WI38 (cell line): ENCODE results near the gene SLC22A16.

Source experiments
- H3K4me3 ChIP-seq: 2 replicates; pipeline ENCODE4 v1.5.1; 2011; ENCODE audit warnings: low read depth, mild to moderate bottlenecking, control low read depth, low read length
- CTCF ChIP-seq: IDR thresholded peaks from 2 replicates; pipeline ENCODE4 v1.5.1; 2012; ENCODE audit warnings: low read depth, mild to moderate bottlenecking, control low read depth, low read length

Gene SLC22A16

GRCh38 chr6:110390404-110390803 is 86.0 kb downstream of the SLC22A16 start:
- no peak overlapping the region for H3K4me3 ChIP-seq
- TF ChIP-seq CTCF, result no peak

- TF ChIP-seq CTCF, result no peak
- no peak overlapping the region for H3K4me3 ChIP-seq
These were observed 86.6 kb downstream of the SLC22A16 start for GRCh38 chr6:110389689-110390382.

- TF ChIP-seq CTCF, result no peak
These were observed 88.4 kb downstream of the SLC22A16 start for GRCh38 chr6:110387986-110388385.

GRCh38 chr6:110385458-110385863 is 91.0 kb downstream of the SLC22A16 start:
- TF ChIP-seq CTCF, result no peak
- H3K4me3 ChIP-seq, result no peak overlapping the region

More at GRCh38 chr6:110387986-110388385, 88.4 kb downstream of the SLC22A16 start:
- no peak overlapping the region for H3K4me3 ChIP-seq

- H3K4me3 ChIP-seq, result no peak overlapping the region
- no peak for TF ChIP-seq CTCF
These were observed 97.9 kb downstream of the SLC22A16 start for GRCh38 chr6:110378552-110378951.
